Purkinje cell (primary cell): ENCODE measurements around the gene TMEM252. TPM values are rescaled to one million over a fixed set of nuclear protein-coding genes. Genes with fewer than 3 reads are reported as not detected.

Experiments used
- polyA plus RNA-seq: library from polyadenylated mRNA; unstranded; fragments of >200 nt; fragmentation: Nextera tagmentation; gene quantifications from 2 replicates; pipeline ENCODE4 v1.2.1, GENCODE V29; 2014

The TMEM252 gene
- not detected in 2 replicates for polyA plus RNA-seq

GRCh38 chr9:68540712-68541535 lies at the start of gene TMEM252:
Gene TMEM252 (minus strand): TSS chr9:68540883. CDS start chr9:68540814, 69 bp downstream.

Other genes with a start within 250 kb of the TMEM252 start
- not detected in 2 replicates for gene FOXD4L3, start 238.0 kb downstream of the TMEM252 start, polyA plus RNA-seq
- 0.39 and 0.67 TPM in 2 replicates for gene PGM5, start 184.3 kb downstream of the TMEM252 start, polyA plus RNA-seq
- 45.2 and 47.0 TPM in 2 replicates for gene PIP5K1B, start 164.4 kb upstream of the TMEM252 start, polyA plus RNA-seq